ENCODE results near the gene OR2D3. TPM values are rescaled to one million over a fixed set of nuclear protein-coding genes. Genes with fewer than 3 reads are reported as not detected.
"Not testable (repeated sequence)": the region's sequence is repeated elsewhere in the genome, so short reads cannot be mapped to it uniquely, and the experiment has no call there.

OR2D3 gene
- total and polyA plus RNA-seq, 9 of the 15 experiments (the other 6 are each of a cell fraction or from before 2014, with no cell fraction given), result 0.42 TPM; not detected in 8

- CTCF ChIA-PET (ENCODE audit: low intra/inter-chr PET ratio), result interaction anchor here (0.6 kb wide), 1 partner anchor 542 kb away, joined by 4 read pairs; no protein-coding TSS in a partner anchor
- no peak overlapping the region for H2AFZ ChIP-seq (ENCODE audit: low read depth, low read length)
- no peaks in the 10 kb centered on the region for H3K36me3 ChIP-seq (ENCODE audit: control insufficient read depth, insufficient read depth, low read length)
- H3K79me2 ChIP-seq (ENCODE audit: control insufficient read depth, insufficient read depth, low read length), result no peaks in the 10 kb centered on the region
- no peaks in the 10 kb centered on the region for H3K27me3 ChIP-seq (ENCODE audit: control insufficient read depth in 2 of 2, insufficient read depth in 2 of 2, low read length in 2 of 2)
- intact Hi-C loops (cut with micrococcal nuclease) (loop anchor here (10.0 kb wide), 1 partner anchor 94 kb away; no protein-coding TSS in a partner anchor), in situ Hi-C loops (cut with MboI) (no loop called here)
- H3K4me1 ChIP-seq (replicated peaks in 1 of 2; ENCODE audit: control insufficient read depth in 2 of 2, insufficient read depth in 2 of 2, low read length in 2 of 2), result no peaks in the 10 kb centered on the region
- H3K27ac ChIP-seq (ENCODE audit: extremely low read depth, low read depth, low read length), result no peak overlapping the region
- H3K9ac ChIP-seq (ENCODE audit: insufficient read depth in 1 of 2, low read depth in 2 of 2, low read length in 2 of 2), result no peak overlapping the region
- H3K9me1 ChIP-seq (ENCODE audit: control insufficient read depth, insufficient read depth, low read length), result no peaks in the 10 kb centered on the region
- 0% methylated on average over 2 of the region's 2 CpGs for WGBS (ENCODE audit: insufficient coverage, low coverage, missing lambda C conversion rate)
- BruUV-seq (replicated peaks), result no TSS peak
- no peak for TF ChIP-seq ZNF77 (CRISPR knock-in tag; IDR thresholded peaks at IDR 0.05)
- peak; percentile 8 to 18; a peak in 1 of 4 replicates for TF ChIP-seq RAD21 (CRISPR knock-in tag; conservative IDR thresholded peaks at IDR 0.05 in 1 of 2, IDR thresholded peaks at IDR 0.05 in 1 of 2)
- TF ChIP-seq MED1 (CRISPR knock-in tag; IDR thresholded peaks at IDR 0.05; ENCODE audit: borderline replicate concordance), result no peak
- no peak for TF ChIP-seq SNRNP70 (optimal IDR thresholded peaks at IDR 0.05; ENCODE audit: low read depth, low read length)
- TF ChIP-seq STAT5B (CRISPR knock-in tag; IDR thresholded peaks at IDR 0.05), result no peak
- no peak for TF ChIP-seq RFX5 (IDR thresholded peaks at IDR 0.05; ENCODE audit: low read depth, low read length)
- no peak for TF ChIP-seq FOXK1 (CRISPR knock-in tag; IDR thresholded peaks at IDR 0.05; ENCODE audit: borderline replicate concordance)
- peak in 1 of 3 experiments; percentile 43; a peak in 2 of 6 replicates for TF ChIP-seq CTCF (IDR thresholded peaks at IDR 0.05 in 2 of 3, conservative IDR thresholded peaks at IDR 0.05 in 1 of 3; ENCODE audit: insufficient read depth in 2 of 3, low read depth in 1 of 3, low read length in 3 of 3)
- TF ChIP-seq ADNP (tag; IDR thresholded peaks at IDR 0.05), result no peak
- no peak for TF ChIP-seq TGIF2 (CRISPR knock-in tag; IDR thresholded peaks at IDR 0.05)
- FAIRE-seq, result no peak
- DNase-seq (ENCODE audit: extremely low read depth in 1 of 4, low spot score in 3 of 4), result no peak
- 0 out of 3 replicates have a peak, but pooled peaks have one; percentile 41 for ATAC-seq
- no peaks in the 10 kb centered on the region for H3K9me3 ChIP-seq (replicated peaks; ENCODE audit: control insufficient read depth, insufficient read depth, low read depth, low read length)
- H3K4me3 ChIP-seq, result no peak overlapping the region
- POLR2A ChIA-PET, result no interaction called here
- no peak overlapping the region for H3K4me2 ChIP-seq (ENCODE audit: insufficient read depth, low read length)
- no peaks in the 10 kb centered on the region for H4K20me1 ChIP-seq (replicated peaks; ENCODE audit: control insufficient read depth, insufficient read depth, low read length)
Measured at GRCh38 chr11:6900327-6900999, 20.3 kb upstream of the OR2D3 start.

GRCh38 chr11:6904804-6905203 is 16.0 kb upstream of the OR2D3 start:
- ChIA-PET CTCF (ENCODE audit: low intra/inter-chr PET ratio) (interaction anchor here (0.6 kb wide), 1 partner anchor 1291 kb away, joined by 3 read pairs; no protein-coding TSS in a partner anchor), POLR2A (interaction anchor here (0.9 kb wide), 1 partner anchor 16 kb away, joined by 3 read pairs; no protein-coding TSS in a partner anchor)
- H3K4me2 ChIP-seq (ENCODE audit: insufficient read depth, low read length); H3K27ac ChIP-seq (ENCODE audit: extremely low read depth, low read depth, low read length); H3K9me1 ChIP-seq (ENCODE audit: control insufficient read depth, insufficient read depth, low read length); H3K9me3 ChIP-seq (replicated peaks; ENCODE audit: control insufficient read depth, insufficient read depth, low read depth, low read length); H3K4me1 ChIP-seq (replicated peaks in 1 of 2; ENCODE audit: control insufficient read depth in 2 of 2, insufficient read depth in 2 of 2, low read length in 2 of 2); H3K4me3 ChIP-seq; H3K27me3 ChIP-seq (ENCODE audit: control insufficient read depth in 2 of 2, insufficient read depth in 2 of 2, low read length in 2 of 2); ATAC-seq; FAIRE-seq; BruUV-seq (replicated peaks); DNase-seq (ENCODE audit: extremely low read depth in 1 of 4, low spot score in 3 of 4); in situ Hi-C loops (cut with MboI); H3K79me2 ChIP-seq (ENCODE audit: control insufficient read depth, insufficient read depth, low read length); H3K36me3 ChIP-seq (ENCODE audit: control insufficient read depth, insufficient read depth, low read length); H4K20me1 ChIP-seq (replicated peaks; ENCODE audit: control insufficient read depth, insufficient read depth, low read length); H3K9ac ChIP-seq (ENCODE audit: insufficient read depth in 1 of 2, low read depth in 2 of 2, low read length in 2 of 2): not testable (repeated sequence)
- intact Hi-C loops (cut with micrococcal nuclease), result loop anchor here (10.0 kb wide), 1 partner anchor 90 kb away; no protein-coding TSS in a partner anchor
- H2AFZ ChIP-seq (ENCODE audit: low read depth, low read length), result 0 out of 2 replicates have a peak overlapping the region, but pooled peaks have one; percentile 32
- WGBS (ENCODE audit: insufficient coverage, low coverage, missing lambda C conversion rate), result 10% methylated on average over 12 of the region's 13 CpGs
